CD4-positive, alpha-beta T cell treated with Interferon gamma for 1 hour (primary cell): ENCODE results near the gene NFATC1.

ENCODE experiments used
- DNase-seq: peaks from one replicate; pipeline ENCODE4 v3.0.0-alpha.2; 2020

NFATC1 gene

GRCh38 chr18:79511271-79511670, 115.5 kb downstream of the NFATC1 start:
- DNase-seq = no peak

- no peak for DNase-seq
Observed at GRCh38 chr18:79511671-79512301, 116.1 kb downstream of the NFATC1 start.

- DNase-seq = no peak
Observed at GRCh38 chr18:79512461-79513380, 117.0 kb downstream of the NFATC1 start.

- DNase-seq = no peak
Observed at GRCh38 chr18:79513381-79514081, 117.8 kb downstream of the NFATC1 start.

GRCh38 chr18:79515331-79515730, 119.6 kb downstream of the NFATC1 start:
- no peak for DNase-seq

GRCh38 chr18:79515944-79516351, 120.2 kb downstream of the NFATC1 start:
- DNase-seq = no peak

- no peak for DNase-seq
Observed at GRCh38 chr18:79516441-79516931, 120.8 kb downstream of the NFATC1 start.

GRCh38 chr18:79517341-79517740, 121.6 kb downstream of the NFATC1 start:
- DNase-seq = no peak

GRCh38 chr18:79518028-79518682, 122.4 kb downstream of the NFATC1 start:
- no peak for DNase-seq

GRCh38 chr18:79518683-79519128, 123.0 kb downstream of the NFATC1 start:
- DNase-seq = no peak

GRCh38 chr18:79519751-79520477, 124.2 kb downstream of the NFATC1 start:
- peak; percentile 39 for DNase-seq

GRCh38 chr18:79520478-79521390, 125.0 kb downstream of the NFATC1 start:
- DNase-seq = peak; percentile 35

- no peak for DNase-seq
Observed at GRCh38 chr18:79521416-79522205, 125.9 kb downstream of the NFATC1 start.

GRCh38 chr18:79522451-79523205, 126.9 kb downstream of the NFATC1 start:
- DNase-seq = peak; percentile 62

GRCh38 chr18:79523206-79523735, 127.5 kb downstream of the NFATC1 start:
- DNase-seq = peak; percentile 44

GRCh38 chr18:79523736-79524180, 128.0 kb downstream of the NFATC1 start:
- DNase-seq = peak; percentile 71

- DNase-seq = peak; percentile 42
Observed at GRCh38 chr18:79524181-79525078, 128.7 kb downstream of the NFATC1 start.
